ENCODE data around the gene CERS6. TPM values are rescaled to one million over a fixed set of nuclear protein-coding genes. Genes with fewer than 3 reads are reported as not detected.
A peak's percentile ranks its signal among the peaks of the same experiment; 100 is the strongest.

The CERS6 gene
- polyA plus RNA-seq, 1 donor (not counting 4 experiments of a cell fraction or from before 2014, with no cell fraction given): 19.5 TPM

DNA sequence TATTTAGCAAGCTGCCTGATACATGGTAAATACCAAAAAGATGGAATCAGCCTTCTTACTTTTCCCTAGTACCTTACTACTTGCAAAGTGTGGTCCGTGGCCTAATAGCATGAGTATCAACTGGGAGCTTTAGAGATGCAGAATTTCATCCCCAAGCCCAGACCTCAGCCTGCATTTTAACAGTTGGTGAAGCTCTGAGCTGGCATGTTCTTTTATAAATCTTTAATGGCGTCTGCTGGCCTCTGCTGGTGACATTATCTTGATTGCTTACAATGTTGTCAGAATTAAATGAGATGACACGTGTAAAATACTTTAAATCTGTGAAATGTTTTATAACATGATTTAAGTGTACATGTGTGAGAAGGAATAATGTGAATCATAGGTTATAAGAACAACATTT is 231.2 kb downstream of the CERS6 start:
- H3K4me2 ChIP-seq (ENCODE audit: control insufficient read depth, extremely low read depth, insufficient read depth, low read depth, low read length): no peak overlapping the region
- no peaks in the 10 kb centered on the region for H3K9me1 ChIP-seq (ENCODE audit: control insufficient read depth, extremely low read depth, insufficient read depth, low read length)
- H3K9ac ChIP-seq (ENCODE audit: control insufficient read depth, extremely low read depth, insufficient read depth, low read length): no peak overlapping the region
- peaks cover 8% of the 10 kb centered on the region for H3K4me1 ChIP-seq (ENCODE audit: control insufficient read depth, extremely low read depth, insufficient read depth, low read length)
- no peaks in the 10 kb centered on the region for H4K20me1 ChIP-seq (ENCODE audit: control insufficient read depth, extremely low read depth, insufficient read depth, low read length)
- no peak overlapping the region for H3K4me3 ChIP-seq (ENCODE audit: control insufficient read depth in 2 of 3, extremely low read depth in 1 of 3, insufficient read depth in 2 of 3, low read depth in 1 of 3, low read length in 3 of 3)
- dilution Hi-C loops (cut with MboI; ENCODE audit: extremely low pct_ligation_motif_present, low sequenced_read_pairs): no loop called here
- no peaks in the 10 kb centered on the region for H3K9me3 ChIP-seq (ENCODE audit: control insufficient read depth, low read depth, low read length)
- peaks cover 3 to 4% of the 10 kb centered on the region in 2 experiments for H3K36me3 ChIP-seq (ENCODE audit: control insufficient read depth in 2 of 2, extremely low read depth in 1 of 2, insufficient read depth in 2 of 2, low read length in 2 of 2)
- no peaks in the 10 kb centered on the region for H3K79me2 ChIP-seq (ENCODE audit: control insufficient read depth, insufficient read depth, low read length)
- no peak for FAIRE-seq
- TF ChIP-seq EZH2 (IDR thresholded peaks at IDR 0.05; ENCODE audit: low read length): no peak
- TF ChIP-seq, protein P1, sequence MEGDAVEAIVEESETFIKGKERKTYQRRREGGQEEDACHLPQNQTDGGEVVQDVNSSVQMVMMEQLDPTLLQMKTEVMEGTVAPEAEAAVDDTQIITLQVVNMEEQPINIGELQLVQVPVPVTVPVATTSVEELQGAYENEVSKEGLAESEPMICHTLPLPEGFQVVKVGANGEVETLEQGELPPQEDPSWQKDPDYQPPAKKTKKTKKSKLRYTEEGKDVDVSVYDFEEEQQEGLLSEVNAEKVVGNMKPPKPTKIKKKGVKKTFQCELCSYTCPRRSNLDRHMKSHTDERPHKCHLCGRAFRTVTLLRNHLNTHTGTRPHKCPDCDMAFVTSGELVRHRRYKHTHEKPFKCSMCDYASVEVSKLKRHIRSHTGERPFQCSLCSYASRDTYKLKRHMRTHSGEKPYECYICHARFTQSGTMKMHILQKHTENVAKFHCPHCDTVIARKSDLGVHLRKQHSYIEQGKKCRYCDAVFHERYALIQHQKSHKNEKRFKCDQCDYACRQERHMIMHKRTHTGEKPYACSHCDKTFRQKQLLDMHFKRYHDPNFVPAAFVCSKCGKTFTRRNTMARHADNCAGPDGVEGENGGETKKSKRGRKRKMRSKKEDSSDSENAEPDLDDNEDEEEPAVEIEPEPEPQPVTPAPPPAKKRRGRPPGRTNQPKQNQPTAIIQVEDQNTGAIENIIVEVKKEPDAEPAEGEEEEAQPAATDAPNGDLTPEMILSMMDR (optimal IDR thresholded peaks at IDR 0.05 in 1 of 3, IDR thresholded peaks at IDR 0.05 in 1 of 3, conservative IDR thresholded peaks at IDR 0.05 in 1 of 3; ENCODE audit: extremely low read depth in 1 of 3, insufficient read depth in 2 of 3, low read length in 3 of 3): peak in 2 of 3 experiments; percentile 2 to 22
- H3K27ac ChIP-seq (ENCODE audit: control insufficient read depth, insufficient read depth, low read length): no peak overlapping the region
- H3K27me3 ChIP-seq (ENCODE audit: control insufficient read depth, extremely low read depth, insufficient read depth, low read length): no peaks in the 10 kb centered on the region
- no peak for DNase-seq (ENCODE audit: low read depth, low spot score)
- no peak overlapping the region for H2AFZ ChIP-seq (ENCODE audit: control insufficient read depth, low read length)

DNA sequence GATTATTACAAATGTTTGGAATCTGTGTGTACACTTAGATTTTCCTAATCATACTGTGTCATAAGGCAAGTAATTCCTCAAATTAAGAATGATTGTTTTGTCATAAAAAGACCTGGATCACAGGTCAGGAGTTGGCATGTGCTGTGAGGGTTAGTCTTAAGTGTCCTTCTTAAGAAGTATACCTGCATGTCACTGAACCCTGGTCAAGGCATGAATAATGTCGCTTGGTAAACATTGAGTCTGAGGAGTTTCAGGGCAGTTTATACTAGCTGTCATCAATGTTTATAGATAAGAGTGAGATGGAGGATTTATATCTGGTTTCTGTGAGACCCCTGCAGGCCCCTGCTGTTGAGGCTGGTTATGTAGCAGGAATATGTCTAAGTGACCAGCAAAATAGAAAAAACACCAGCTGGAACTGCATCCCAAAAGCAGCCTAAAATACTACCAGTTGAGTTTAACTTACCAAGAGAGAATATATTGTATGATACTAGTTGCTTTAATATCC is 234.4 kb downstream of the CERS6 start:
- no peaks in the 10 kb centered on the region for H3K9me3 ChIP-seq (ENCODE audit: control insufficient read depth, low read depth, low read length)
- no peak overlapping the region for H3K27ac ChIP-seq (ENCODE audit: control insufficient read depth, insufficient read depth, low read length)
- no peak overlapping the region for H3K4me3 ChIP-seq (ENCODE audit: control insufficient read depth in 2 of 3, extremely low read depth in 1 of 3, insufficient read depth in 2 of 3, low read depth in 1 of 3, low read length in 3 of 3)
- no peak overlapping the region for H2AFZ ChIP-seq (ENCODE audit: control insufficient read depth, low read length)
- H3K4me2 ChIP-seq (ENCODE audit: control insufficient read depth, extremely low read depth, insufficient read depth, low read depth, low read length): no peak overlapping the region
- DNase-seq (ENCODE audit: low read depth, low spot score) (no peak), FAIRE-seq (no peak)
- peaks cover 8% of the 10 kb centered on the region for H3K4me1 ChIP-seq (ENCODE audit: control insufficient read depth, extremely low read depth, insufficient read depth, low read length)
- no peaks in the 10 kb centered on the region for H3K27me3 ChIP-seq (ENCODE audit: control insufficient read depth, extremely low read depth, insufficient read depth, low read length)
- no peaks in the 10 kb centered on the region for H3K79me2 ChIP-seq (ENCODE audit: control insufficient read depth, insufficient read depth, low read length)
- peaks cover 0 to 3% of the 10 kb centered on the region in 2 experiments for H3K36me3 ChIP-seq (ENCODE audit: control insufficient read depth in 2 of 2, extremely low read depth in 1 of 2, insufficient read depth in 2 of 2, low read length in 2 of 2)
- no peak overlapping the region for H3K9ac ChIP-seq (ENCODE audit: control insufficient read depth, extremely low read depth, insufficient read depth, low read length)
- no peaks in the 10 kb centered on the region for H3K9me1 ChIP-seq (ENCODE audit: control insufficient read depth, extremely low read depth, insufficient read depth, low read length)
- dilution Hi-C loops (cut with MboI; ENCODE audit: extremely low pct_ligation_motif_present, low sequenced_read_pairs): no loop called here
- H4K20me1 ChIP-seq (ENCODE audit: control insufficient read depth, extremely low read depth, insufficient read depth, low read length): no peaks in the 10 kb centered on the region
- TF ChIP-seq EZH2 (IDR thresholded peaks at IDR 0.05; ENCODE audit: low read length): no peak

DNA sequence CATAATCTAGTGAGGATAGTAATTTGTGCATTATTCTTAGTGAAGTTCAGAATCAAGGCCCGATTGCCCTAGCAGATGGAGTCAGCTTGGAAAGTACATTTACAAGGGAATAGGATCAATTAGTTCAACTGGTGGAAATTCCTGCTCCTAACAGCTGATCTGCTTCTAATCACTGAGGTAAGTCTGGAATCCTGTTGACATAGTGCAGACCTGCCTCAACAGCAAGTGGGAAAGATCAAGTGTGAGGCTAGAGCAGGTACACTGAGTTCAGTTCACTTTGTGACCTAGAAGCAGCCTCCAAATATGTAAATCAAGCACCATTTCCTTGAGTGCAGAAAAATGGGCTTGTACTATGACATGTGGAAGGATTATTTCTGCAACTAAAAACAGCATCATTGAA is 235.1 kb downstream of the CERS6 start:
- dilution Hi-C loops (cut with MboI; ENCODE audit: extremely low pct_ligation_motif_present, low sequenced_read_pairs): no loop called here
- Histone ChIP-seq H3K4me1 (ENCODE audit: control insufficient read depth, extremely low read depth, insufficient read depth, low read length) (peaks cover 8% of the 10 kb centered on the region), H2AFZ (ENCODE audit: control insufficient read depth, low read length) (no peak overlapping the region), H3K9me1 (ENCODE audit: control insufficient read depth, extremely low read depth, insufficient read depth, low read length) (no peaks in the 10 kb centered on the region), H3K4me3 (ENCODE audit: control insufficient read depth in 2 of 3, extremely low read depth in 1 of 3, insufficient read depth in 2 of 3, low read depth in 1 of 3, low read length in 3 of 3) (no peak overlapping the region), H4K20me1 (ENCODE audit: control insufficient read depth, extremely low read depth, insufficient read depth, low read length) (no peaks in the 10 kb centered on the region), H3K27me3 (ENCODE audit: control insufficient read depth, extremely low read depth, insufficient read depth, low read length) (no peaks in the 10 kb centered on the region), H3K9ac (ENCODE audit: control insufficient read depth, extremely low read depth, insufficient read depth, low read length) (no peak overlapping the region), H3K9me3 (ENCODE audit: control insufficient read depth, low read depth, low read length) (no peaks in the 10 kb centered on the region), H3K36me3 (ENCODE audit: control insufficient read depth in 2 of 2, extremely low read depth in 1 of 2, insufficient read depth in 2 of 2, low read length in 2 of 2) (peaks cover 0 to 3% of the 10 kb centered on the region in 2 experiments), H3K4me2 (ENCODE audit: control insufficient read depth, extremely low read depth, insufficient read depth, low read depth, low read length) (no peak overlapping the region), H3K27ac (ENCODE audit: control insufficient read depth, insufficient read depth, low read length) (no peak overlapping the region), H3K79me2 (ENCODE audit: control insufficient read depth, insufficient read depth, low read length) (no peaks in the 10 kb centered on the region)
- no peak for DNase-seq (ENCODE audit: low read depth, low spot score)
- no peak for FAIRE-seq
- TF ChIP-seq, protein P1 (optimal IDR thresholded peaks at IDR 0.05 in 1 of 3, IDR thresholded peaks at IDR 0.05 in 1 of 3, conservative IDR thresholded peaks at IDR 0.05 in 1 of 3; ENCODE audit: extremely low read depth in 1 of 3, insufficient read depth in 2 of 3, low read length in 3 of 3): no peak
- TF ChIP-seq EZH2 (IDR thresholded peaks at IDR 0.05; ENCODE audit: low read length): no peak
